Psoas muscle (tissue), 8 donors: ENCODE measurements around the gene GOT1. TPM values are rescaled to one million over a fixed set of nuclear protein-coding genes. Genes with fewer than 3 reads are reported as not detected.

ENCODE experiments used
- ATAC-seq, 4 donors: fragments of 200-7000 bp; cut with Tn5 transposase; one replicate each; pipeline ENCODE4 v1.9.1; 2020; ENCODE audit warnings: moderate library complexity in 3 of 4, mild to moderate bottlenecking in 2 of 4
- DNase-seq, 2 donors: peaks; one replicate each; pipeline ENCODE4 v3.0.0-alpha.2; 2020
- H3K27ac ChIP-seq: fragments of 200-600 bp; one replicate; pipeline ENCODE4 v1.8.0; 2022
- H3K27me3 ChIP-seq, 3 donors: fragments of 200-600 bp in 1 of 3; one replicate each; pipeline versions ENCODE4 v1.6.1 to v1.8.0; 2013 to 2022; ENCODE audit warnings: low read length in 2 of 3, mild to moderate bottlenecking in 2 of 3, moderate library complexity in 1 of 3; ENCODE audit not compliant: insufficient read depth in 3 of 3
- H3K36me3 ChIP-seq, 2 donors: fragments of 200-600 bp in 1 of 2; one replicate each; pipeline versions ENCODE4 v1.6.1 to v1.8.0; 2013 to 2022; ENCODE audit warnings: low read depth in 1 of 2, mild to moderate bottlenecking in 1 of 2, moderate library complexity in 1 of 2; ENCODE audit not compliant: insufficient read depth in 1 of 2
- H3K4me1 ChIP-seq: fragments of 200-600 bp; one replicate; pipeline ENCODE4 v1.8.0; 2022
- H3K4me3 ChIP-seq: fragments of 200-600 bp; one replicate; pipeline ENCODE4 v1.8.0; 2022; ENCODE audit warnings: mild to moderate bottlenecking
- H3K9me3 ChIP-seq: fragments of 200-600 bp; one replicate; pipeline ENCODE4 v1.8.0; 2022
- CTCF ChIP-seq: fragments of 200-600 bp; IDR thresholded peaks from one replicate; pipeline ENCODE4 v1.8.0; 2022; ENCODE audit warnings: antibody characterized with exemption
- WGBS, 3 donors: extraction: QIAGEN DNeasy Blood & Tissue Kit; methylation state at CpG; one replicate each; pipeline versions ENCODE4 v1.1.6 to v1.1.7; 2013; 5-methylcytosine and 5-hydroxymethylcytosine counted together
- intact Hi-C, 2 donors: fragments of 100-400 bp; cut with DNase I; formaldehyde crosslinking; loops; one replicate each; pipeline versions ENCODE4 v1.11.0 to v1.14.2; 2022
- polyA plus RNA-seq, 3 donors: library from polyadenylated mRNA; stranded (reverse); fragments of 200-250 nt; gene quantifications; one replicate each; pipeline ENCODE4 v1.2.3, GENCODE V29; 2013
- total RNA-seq, 4 donors: library from RNA; stranded (reverse); fragmentation: NEBNext Ultra II Directional in 2 of 4; extraction: Animal tissue kit (Norgen Biotek cat#: 25700) in 2 of 4; gene quantifications; one replicate each; pipeline versions ENCODE4 v1.2.1 to v1.2.4, GENCODE V29; 2021 to 2023
- donor health status: healthy with polysubstance abuse.
- donor health status: DM: no; HTN: no; CAD: no; lungs with moderate emphysema.
- donor health status: Bipolar disorder and iron deficiency.
- donor health status: healthy.
- donor health status: DM: yes; HTN: yes; CAD: no.
- donor health status: DM: no; HTN: no; CAD: no.
- donor health status: DM: no; HTN: no; CAD: no.
- donor health status: DM: yes; HTN: yes; CAD: no.

GOT1 gene
- total and polyA plus RNA-seq, 7 donors = 87.7 to 381 (median 208) TPM

GRCh38 chr10:99358101-99358500 lies 72.3 kb downstream of the GOT1 start:
- peaks cover 0 to 4% (median 0%) of the 10 kb centered on the region in 3 donors for H3K27me3 ChIP-seq
- no peaks in the 10 kb centered on the region for H3K36me3 ChIP-seq
- no peaks in the 10 kb centered on the region for H3K9me3 ChIP-seq
- intact Hi-C loops = no loop called here
- 50 to 63% (median 50%) methylated on average over 1 of the region's 1 CpG for WGBS, 3 donors
- no peaks in the 10 kb centered on the region for H3K4me1 ChIP-seq
- no peak for DNase-seq
- no peak overlapping the region for H3K27ac ChIP-seq
- TF ChIP-seq CTCF = no peak
- ATAC-seq = no peak
- no peak overlapping the region for H3K4me3 ChIP-seq

GRCh38 chr10:99357691-99358090 lies 72.7 kb downstream of the GOT1 start:
- ATAC-seq (no peak), DNase-seq (no peak)
- intact Hi-C loops = no loop called here
- WGBS, 3 donors = 29 to 47% (median 33%) methylated on average over 3 of the region's 3 CpGs
- H3K4me1 ChIP-seq = no peaks in the 10 kb centered on the region
- no peaks in the 10 kb centered on the region for H3K36me3 ChIP-seq
- no peak for TF ChIP-seq CTCF
- no peak overlapping the region for H3K4me3 ChIP-seq
- H3K27me3 ChIP-seq = peaks cover 0 to 4% (median 0%) of the 10 kb centered on the region in 3 donors
- no peak overlapping the region for H3K27ac ChIP-seq
- no peaks in the 10 kb centered on the region for H3K9me3 ChIP-seq

GRCh38 chr10:99353182-99353581 lies 77.2 kb downstream of the GOT1 start:
- Histone ChIP-seq H3K27ac (no peak overlapping the region), H3K36me3 (no peaks in the 10 kb centered on the region), H3K9me3 (no peaks in the 10 kb centered on the region), H3K27me3 (peaks cover 0 to 4% (median 0%) of the 10 kb centered on the region in 3 donors), H3K4me1 (no peaks in the 10 kb centered on the region), H3K4me3 (no peak overlapping the region)
- no peak for DNase-seq
- intact Hi-C loops = no loop called here
- 67 to 71% (median 70%) methylated on average over 1 of the region's 1 CpG for WGBS, 3 donors
- TF ChIP-seq CTCF = no peak
- no peak for ATAC-seq

- 62 to 72% (median 66%) methylated on average over 5 of the region's 5 CpGs for WGBS, 3 donors
- intact Hi-C loops = no loop called here
- Histone ChIP-seq H3K27ac (no peak overlapping the region), H3K9me3 (no peaks in the 10 kb centered on the region), H3K4me3 (no peak overlapping the region), H3K27me3 (peaks cover 0 to 3% (median 0%) of the 10 kb centered on the region in 3 donors), H3K4me1 (no peaks in the 10 kb centered on the region), H3K36me3 (no peaks in the 10 kb centered on the region)
- DNase-seq (no peak), ATAC-seq (no peak)
- TF ChIP-seq CTCF = no peak
Measured at GRCh38 chr10:99347672-99348071, 82.8 kb downstream of the GOT1 start.

Other genes with a start within 250 kb of the GOT1 start
- under 1 TPM in 1 of 4 donors, not detected in 3; 0.17 TPM for gene HPSE2, start 194.8 kb downstream of the GOT1 start, total RNA-seq
- under 1 TPM in 2 of 3 donors, not detected in 1; 0.01 to 0.03 TPM for gene HPSE2, start 194.8 kb downstream of the GOT1 start, polyA plus RNA-seq
- not detected for gene CNNM1, start 101.3 kb downstream of the GOT1 start, total RNA-seq
- gene CNNM1, start 101.3 kb downstream of the GOT1 start, polyA plus RNA-seq = under 1 TPM in 1 of 3 donors, not detected in 2; 0.01 TPM
- gene NKX2-3, start 102.3 kb upstream of the GOT1 start, total RNA-seq = not detected
- not detected for gene NKX2-3, start 102.3 kb upstream of the GOT1 start, polyA plus RNA-seq
- gene SLC25A28, start 189.8 kb upstream of the GOT1 start, total RNA-seq = 10 to 100 TPM; 30.6 to 64.1 (median 61.9) TPM
- 10 to 100 TPM; 41.3 to 69.8 (median 44.7) TPM for gene SLC25A28, start 189.8 kb upstream of the GOT1 start, polyA plus RNA-seq
- gene ENTPD7, start 228.9 kb upstream of the GOT1 start, total RNA-seq = 1 to 10 TPM; 1.1 to 2.1 (median 1.4) TPM
- 1 to 10 TPM in 1 of 3 donors, under 1 TPM in 2; 0.35 to 3.3 (median 0.92) TPM for gene ENTPD7, start 228.9 kb upstream of the GOT1 start, polyA plus RNA-seq